ENCODE measurements around the gene VMP1. TPM values are rescaled to one million over a fixed set of nuclear protein-coding genes. Genes with fewer than 3 reads are reported as not detected.

Gene VMP1
- total and polyA plus RNA-seq, 2 of the 13 experiments (the other 11 are each of a cell fraction or from before 2014, with no cell fraction given) = 186 to 271 TPM

DNA sequence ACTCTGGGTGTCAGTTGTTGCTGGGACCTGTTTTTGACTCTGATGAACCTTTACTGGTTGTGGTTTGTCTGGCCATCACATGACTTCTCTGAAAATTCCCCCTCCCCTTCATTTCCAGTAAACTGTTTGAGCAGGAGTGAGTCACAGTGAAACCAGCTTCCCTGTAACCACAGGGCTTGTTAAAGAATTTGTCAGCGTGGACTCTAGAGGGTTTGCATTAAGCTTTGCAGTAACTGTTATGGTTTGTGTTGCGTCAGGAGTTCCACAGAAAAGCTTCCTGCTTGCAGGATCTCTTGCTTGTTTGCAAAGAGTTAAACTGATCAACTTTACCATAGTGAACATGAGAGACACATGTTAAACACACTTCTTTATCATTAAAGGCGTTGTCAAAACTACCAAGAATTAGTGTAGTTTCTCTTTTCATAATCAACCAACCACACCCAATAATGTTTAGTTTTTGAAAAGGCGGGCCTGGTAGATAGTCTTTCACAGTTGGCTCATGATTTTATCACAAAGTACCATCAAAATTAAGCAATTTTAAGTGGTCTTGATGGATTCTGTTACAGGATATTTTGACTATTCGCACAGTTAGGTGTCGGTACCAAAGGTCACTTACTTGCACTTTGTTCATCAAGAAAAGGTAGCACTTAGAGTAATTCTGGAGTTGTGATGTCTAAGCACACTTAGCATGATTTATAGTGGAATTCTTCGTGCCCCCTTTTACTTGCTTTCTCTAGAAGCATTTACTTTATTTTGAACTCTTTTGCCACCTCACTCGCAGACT is 79.3 kb downstream of the VMP1 start (continued):
- TF ChIP-seq, protein P1, sequence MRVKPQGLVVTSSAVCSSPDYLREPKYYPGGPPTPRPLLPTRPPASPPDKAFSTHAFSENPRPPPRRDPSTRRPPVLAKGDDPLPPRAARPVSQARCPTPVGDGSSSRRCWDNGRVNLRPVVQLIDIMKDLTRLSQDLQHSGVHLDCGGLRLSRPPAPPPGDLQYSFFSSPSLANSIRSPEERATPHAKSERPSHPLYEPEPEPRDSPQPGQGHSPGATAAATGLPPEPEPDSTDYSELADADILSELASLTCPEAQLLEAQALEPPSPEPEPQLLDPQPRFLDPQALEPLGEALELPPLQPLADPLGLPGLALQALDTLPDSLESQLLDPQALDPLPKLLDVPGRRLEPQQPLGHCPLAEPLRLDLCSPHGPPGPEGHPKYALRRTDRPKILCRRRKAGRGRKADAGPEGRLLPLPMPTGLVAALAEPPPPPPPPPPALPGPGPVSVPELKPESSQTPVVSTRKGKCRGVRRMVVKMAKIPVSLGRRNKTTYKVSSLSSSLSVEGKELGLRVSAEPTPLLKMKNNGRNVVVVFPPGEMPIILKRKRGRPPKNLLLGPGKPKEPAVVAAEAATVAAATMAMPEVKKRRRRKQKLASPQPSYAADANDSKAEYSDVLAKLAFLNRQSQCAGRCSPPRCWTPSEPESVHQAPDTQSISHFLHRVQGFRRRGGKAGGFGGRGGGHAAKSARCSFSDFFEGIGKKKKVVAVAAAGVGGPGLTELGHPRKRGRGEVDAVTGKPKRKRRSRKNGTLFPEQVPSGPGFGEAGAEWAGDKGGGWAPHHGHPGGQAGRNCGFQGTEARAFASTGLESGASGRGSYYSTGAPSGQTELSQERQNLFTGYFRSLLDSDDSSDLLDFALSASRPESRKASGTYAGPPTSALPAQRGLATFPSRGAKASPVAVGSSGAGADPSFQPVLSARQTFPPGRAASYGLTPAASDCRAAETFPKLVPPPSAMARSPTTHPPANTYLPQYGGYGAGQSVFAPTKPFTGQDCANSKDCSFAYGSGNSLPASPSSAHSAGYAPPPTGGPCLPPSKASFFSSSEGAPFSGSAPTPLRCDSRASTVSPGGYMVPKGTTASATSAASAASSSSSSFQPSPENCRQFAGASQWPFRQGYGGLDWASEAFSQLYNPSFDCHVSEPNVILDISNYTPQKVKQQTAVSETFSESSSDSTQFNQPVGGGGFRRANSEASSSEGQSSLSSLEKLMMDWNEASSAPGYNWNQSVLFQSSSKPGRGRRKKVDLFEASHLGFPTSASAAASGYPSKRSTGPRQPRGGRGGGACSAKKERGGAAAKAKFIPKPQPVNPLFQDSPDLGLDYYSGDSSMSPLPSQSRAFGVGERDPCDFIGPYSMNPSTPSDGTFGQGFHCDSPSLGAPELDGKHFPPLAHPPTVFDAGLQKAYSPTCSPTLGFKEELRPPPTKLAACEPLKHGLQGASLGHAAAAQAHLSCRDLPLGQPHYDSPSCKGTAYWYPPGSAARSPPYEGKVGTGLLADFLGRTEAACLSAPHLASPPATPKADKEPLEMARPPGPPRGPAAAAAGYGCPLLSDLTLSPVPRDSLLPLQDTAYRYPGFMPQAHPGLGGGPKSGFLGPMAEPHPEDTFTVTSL (CRISPR knock-in tag; IDR thresholded peaks at IDR 0.05; ENCODE audit: borderline replicate concordance) = peak; percentile 96
- TF ChIP-seq TMF1 (CRISPR knock-in tag; IDR thresholded peaks at IDR 0.05; ENCODE audit: low read depth) = no peak
- TF ChIP-seq CCAR2 (optimal IDR thresholded peaks at IDR 0.05; ENCODE audit: low read depth, low read length) = no peak
- no peak for TF ChIP-seq ZNF101 (CRISPR knock-in tag; IDR thresholded peaks at IDR 0.05; ENCODE audit: borderline replicate concordance, low read depth)
- peak; percentile 46; the same call in 1 of the 2 replicates for TF ChIP-seq ZNF460 (CRISPR knock-in tag; IDR thresholded peaks at IDR 0.05; ENCODE audit: borderline replicate concordance)
- no peak for TF ChIP-seq ZNF512 (CRISPR knock-in tag; IDR thresholded peaks at IDR 0.05)
- peak; percentile 53; the same call in 1 of the 2 replicates for TF ChIP-seq RBFOX2 (IDR thresholded peaks at IDR 0.05; ENCODE audit: low read depth, low read length)
- TF ChIP-seq FIP1L1 (IDR thresholded peaks at IDR 0.05; ENCODE audit: borderline replicate concordance, insufficient read depth, low read depth, low read length) = 0 out of 2 replicates have a peak, but pooled peaks have one; percentile 81
- TF ChIP-seq ZNF556 (CRISPR knock-in tag; IDR thresholded peaks at IDR 0.05; ENCODE audit: borderline replicate concordance) = peak; percentile 82; the same call in 1 of the 2 replicates
- peak; percentile 94 for TF ChIP-seq SP5 (CRISPR knock-in tag; IDR thresholded peaks at IDR 0.05; ENCODE audit: borderline replicate concordance, low read depth)
- no peak for TF ChIP-seq ZNF703 (CRISPR knock-in tag; IDR thresholded peaks at IDR 0.05; ENCODE audit: borderline replicate concordance)
- TF ChIP-seq ZNF614 (CRISPR knock-in tag; IDR thresholded peaks at IDR 0.05; ENCODE audit: borderline replicate concordance) = peak; percentile 99
- TF ChIP-seq PBX3 (CRISPR knock-in tag; IDR thresholded peaks at IDR 0.05; ENCODE audit: borderline replicate concordance) = no peak; the same call in 1 of the 2 replicates
- peak; percentile 92 for TF ChIP-seq KMT2B (CRISPR knock-in tag; IDR thresholded peaks at IDR 0.05)
- peak; percentile 91; the same call in 1 of the 2 replicates for TF ChIP-seq SOX13 (IDR thresholded peaks at IDR 0.05)
- peak; percentile 68 to 94; a peak in 3 of 4 replicates for TF ChIP-seq SOX13 (CRISPR knock-in tag; conservative IDR thresholded peaks at IDR 0.05 in 1 of 2, IDR thresholded peaks at IDR 0.05 in 1 of 2)
- TF ChIP-seq KAT7 (CRISPR knock-in tag; IDR thresholded peaks at IDR 0.05; ENCODE audit: borderline replicate concordance) = peak; percentile 98
- TF ChIP-seq GPBP1L1 (CRISPR knock-in tag; IDR thresholded peaks at IDR 0.05) = no peak
